RPMI8226 (cell line): ENCODE data around the gene MAD1L1.

Experiments
- DNase-seq: peaks from one replicate; pipeline ENCODE4 v3.0.0-alpha.2; 2015

MAD1L1 gene

GRCh38 chr7:2019711-2020511 is 212.8 kb downstream of the MAD1L1 start:
- DNase-seq: no peak

GRCh38 chr7:2019461-2019710 is 213.4 kb downstream of the MAD1L1 start:
- no peak for DNase-seq

- no peak for DNase-seq
These were observed 213.9 kb downstream of the MAD1L1 start for GRCh38 chr7:2018569-2019460.

GRCh38 chr7:2017914-2018568 is 214.7 kb downstream of the MAD1L1 start:
- DNase-seq: no peak

GRCh38 chr7:2017481-2017891 is 215.3 kb downstream of the MAD1L1 start:
- no peak for DNase-seq

GRCh38 chr7:2016761-2017480 is 215.8 kb downstream of the MAD1L1 start:
- DNase-seq: no peak

- DNase-seq: no peak
These were observed 216.6 kb downstream of the MAD1L1 start for GRCh38 chr7:2016021-2016631.

- DNase-seq: no peak
These were observed 217.4 kb downstream of the MAD1L1 start for GRCh38 chr7:2015251-2015871.

- DNase-seq: no peak
These were observed 218.1 kb downstream of the MAD1L1 start for GRCh38 chr7:2014391-2015241.

GRCh38 chr7:2013381-2014311 is 219.1 kb downstream of the MAD1L1 start:
- DNase-seq: no peak

- DNase-seq: no peak
These were observed 219.8 kb downstream of the MAD1L1 start for GRCh38 chr7:2012981-2013380.

GRCh38 chr7:2012044-2012900 is 220.5 kb downstream of the MAD1L1 start:
- DNase-seq: no peak

- no peak for DNase-seq
These were observed 221.3 kb downstream of the MAD1L1 start for GRCh38 chr7:2011266-2012043.

GRCh38 chr7:2010551-2011265 is 222.0 kb downstream of the MAD1L1 start:
- DNase-seq: no peak

- no peak for DNase-seq
These were observed 222.6 kb downstream of the MAD1L1 start for GRCh38 chr7:2010101-2010500.

- no peak for DNase-seq
These were observed 223.2 kb downstream of the MAD1L1 start for GRCh38 chr7:2009541-2010001.

GRCh38 chr7:2008936-2009540 is 223.7 kb downstream of the MAD1L1 start:
- no peak for DNase-seq
